Tibial nerve (tissue), 4 donors: ENCODE data around the gene PYGO1. TPM values are rescaled to one million over a fixed set of nuclear protein-coding genes. Genes with fewer than 3 reads are reported as not detected.

Source experiments
- DNase-seq, 2 donors: peaks; one replicate each; pipeline ENCODE4 v3.0.0-alpha.2; 2019; ENCODE audit warnings: low spot score in 2 of 2
- H3K27ac ChIP-seq, 4 donors: fragments of 200-600 bp; sonication (generic) in 3 of 4; one replicate each; pipeline ENCODE4 v1.5.1; 2017 to 2019; ENCODE audit warnings: mild to moderate bottlenecking in 1 of 4
- H3K27me3 ChIP-seq, 2 donors: fragments of 200-600 bp; sonication (generic) in 1 of 2; one replicate each; pipeline versions ENCODE4 v1.5.1 to v1.6.0; 2017 to 2019
- H3K36me3 ChIP-seq, 3 donors: fragments of 200-600 bp; sonication (generic); one replicate each; pipeline ENCODE4 v1.5.1; 2018 to 2019
- H3K4me1 ChIP-seq, 4 donors: fragments of 200-600 bp; sonication (generic) in 3 of 4; one replicate each; pipeline ENCODE4 v1.5.1; 2017 to 2019
- H3K4me3 ChIP-seq, 4 donors: fragments of 200-600 bp; sonication (generic) in 3 of 4; one replicate each; pipeline ENCODE4 v1.5.1; 2017 to 2019; ENCODE audit warnings: mild to moderate bottlenecking in 1 of 4, moderate library complexity in 1 of 4
- H3K9me3 ChIP-seq, 4 donors: fragments of 200-600 bp; sonication (generic) in 3 of 4; one replicate each; pipeline ENCODE4 v1.5.1; 2017 to 2019
- EP300 ChIP-seq, 2 donors: sonication (generic); formaldehyde crosslinking; IDR thresholded peaks; one replicate each; pipeline ENCODE4 v1.6.1; 2017; ENCODE audit warnings: antibody characterized with exemption in 2 of 2, mild to moderate bottlenecking in 1 of 2
- POLR2A ChIP-seq, 2 donors: fragments of 450-650 bp; IDR thresholded peaks; one replicate each; pipeline ENCODE4 v1.6.1; 2017; ENCODE audit warnings: antibody characterized with exemption in 2 of 2, mild to moderate bottlenecking in 2 of 2, moderate library complexity in 2 of 2
- WGBS, 2 donors: methylation state at CpG; one replicate each; pipeline ENCODE4 v1.1.5; 2018; 5-methylcytosine and 5-hydroxymethylcytosine counted together
- total RNA-seq, 4 donors: library from RNA; depleted of rRNA; stranded (reverse); fragments of >200 nt; gene quantifications; one replicate each; pipeline ENCODE4 v1.1.0, GENCODE V29; 2016
- TF ChIP-seq, protein P1 (sequence below), 5 experiments: fragments of 200-600 bp in 3 of 5; fragments of 450-650 bp in 2 of 5; sonication (generic) in 3 of 5; IDR thresholded peaks; one replicate each; pipeline ENCODE4 v1.5.1; 2016 to 2019; ENCODE audit warnings: antibody characterized with exemption in 5 of 5, mild to moderate bottlenecking in 3 of 5, moderate library complexity in 2 of 5

PYGO1 gene
- total RNA-seq, 4 donors from 2014 or later, result 4.2 to 11.9 (median 8.2) TPM

- 33 to 52% methylated on average over 1 to 2 of the region's 2 CpGs for WGBS, 2 donors
- no peak for TF ChIP-seq POLR2A (IDR thresholded peaks at IDR 0.05)
- no peak for TF ChIP-seq EP300 (IDR thresholded peaks at IDR 0.05)
- TF ChIP-seq, protein P1, sequence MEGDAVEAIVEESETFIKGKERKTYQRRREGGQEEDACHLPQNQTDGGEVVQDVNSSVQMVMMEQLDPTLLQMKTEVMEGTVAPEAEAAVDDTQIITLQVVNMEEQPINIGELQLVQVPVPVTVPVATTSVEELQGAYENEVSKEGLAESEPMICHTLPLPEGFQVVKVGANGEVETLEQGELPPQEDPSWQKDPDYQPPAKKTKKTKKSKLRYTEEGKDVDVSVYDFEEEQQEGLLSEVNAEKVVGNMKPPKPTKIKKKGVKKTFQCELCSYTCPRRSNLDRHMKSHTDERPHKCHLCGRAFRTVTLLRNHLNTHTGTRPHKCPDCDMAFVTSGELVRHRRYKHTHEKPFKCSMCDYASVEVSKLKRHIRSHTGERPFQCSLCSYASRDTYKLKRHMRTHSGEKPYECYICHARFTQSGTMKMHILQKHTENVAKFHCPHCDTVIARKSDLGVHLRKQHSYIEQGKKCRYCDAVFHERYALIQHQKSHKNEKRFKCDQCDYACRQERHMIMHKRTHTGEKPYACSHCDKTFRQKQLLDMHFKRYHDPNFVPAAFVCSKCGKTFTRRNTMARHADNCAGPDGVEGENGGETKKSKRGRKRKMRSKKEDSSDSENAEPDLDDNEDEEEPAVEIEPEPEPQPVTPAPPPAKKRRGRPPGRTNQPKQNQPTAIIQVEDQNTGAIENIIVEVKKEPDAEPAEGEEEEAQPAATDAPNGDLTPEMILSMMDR (IDR thresholded peaks at IDR 0.05), result no peak
- H3K27ac ChIP-seq, result no peak overlapping the region
- no peaks in the 10 kb centered on the region for H3K27me3 ChIP-seq
- DNase-seq, result no peak
- peaks cover 0 to 7% (median 0%) of the 10 kb centered on the region in 3 donors for H3K36me3 ChIP-seq
- peaks cover 0 to 30% (median 7%) of the 10 kb centered on the region in 4 donors for H3K9me3 ChIP-seq
- no peak overlapping the region for H3K4me3 ChIP-seq
- H3K4me1 ChIP-seq, result peaks cover 0 to 8% (median 0%) of the 10 kb centered on the region in 4 donors
Observed at GRCh38 chr15:55552926-55553325, 35.2 kb downstream of the PYGO1 start.

GRCh38 chr15:55552451-55552850 lies 35.7 kb downstream of the PYGO1 start:
- Histone ChIP-seq H3K36me3 (peaks cover 0 to 7% (median 0%) of the 10 kb centered on the region in 3 donors), H3K27me3 (no peaks in the 10 kb centered on the region), H3K9me3 (peaks cover 0 to 30% (median 7%) of the 10 kb centered on the region in 4 donors), H3K4me3 (no peak overlapping the region), H3K27ac (no peak overlapping the region), H3K4me1 (peaks cover 0 to 8% (median 0%) of the 10 kb centered on the region in 4 donors)
- 75 to 91% methylated on average over 5 of the region's 5 CpGs for whole genome bisulfite sequencing, 2 donors
- TF ChIP-seq, protein P1 (IDR thresholded peaks at IDR 0.05), result no peak
- TF ChIP-seq EP300 (IDR thresholded peaks at IDR 0.05), result no peak
- no peak for TF ChIP-seq POLR2A (IDR thresholded peaks at IDR 0.05)
- no peak for DNase-seq

DNA sequence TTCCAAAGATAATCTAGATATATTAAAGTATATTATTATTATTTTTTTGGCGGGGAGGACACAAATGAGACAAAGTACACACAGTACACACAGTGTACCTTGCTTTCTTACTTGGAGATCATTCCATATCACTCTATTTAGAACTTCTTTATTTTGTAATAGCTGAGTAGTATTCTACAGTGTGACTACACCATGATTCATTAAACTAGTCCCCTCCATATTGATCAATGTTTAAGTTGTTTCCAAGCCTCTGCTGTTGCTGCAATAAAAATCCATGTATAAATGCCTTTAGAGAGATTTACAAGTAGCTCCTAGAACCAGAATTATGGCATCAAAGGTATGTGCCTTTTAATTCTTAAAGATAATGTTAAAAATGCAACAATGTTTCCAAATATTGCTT lies 38.8 kb downstream of the PYGO1 start:
- 95 to 98% methylated on average over 1 of the region's 1 CpG for WGBS, 2 donors
- no peak for TF ChIP-seq EP300 (IDR thresholded peaks at IDR 0.05)
- no peak for TF ChIP-seq POLR2A (IDR thresholded peaks at IDR 0.05)
- TF ChIP-seq, protein P1 (IDR thresholded peaks at IDR 0.05), result no peak
- peaks cover 0 to 20% (median 0%) of the 10 kb centered on the region in 3 donors for H3K36me3 ChIP-seq

GRCh38 chr15:55546718-55547117 lies 41.4 kb downstream of the PYGO1 start:
- no peak for TF ChIP-seq POLR2A (IDR thresholded peaks at IDR 0.05)
- no peak for TF ChIP-seq EP300 (IDR thresholded peaks at IDR 0.05)
- TF ChIP-seq, protein P1 (IDR thresholded peaks at IDR 0.05), result no peak
- H3K27ac ChIP-seq, result no peak overlapping the region
- H3K36me3 ChIP-seq, result peaks cover 0 to 20% (median 0%) of the 10 kb centered on the region in 3 donors
- H3K9me3 ChIP-seq, result no peaks in the 10 kb centered on the region
- no peak for DNase-seq
- H3K4me1 ChIP-seq, result peaks cover 0 to 3% (median 0%) of the 10 kb centered on the region in 4 donors
- 75 to 79% methylated on average over 5 of the region's 5 CpGs for WGBS, 2 donors
- H3K27me3 ChIP-seq, result no peaks in the 10 kb centered on the region
- no peak overlapping the region for H3K4me3 ChIP-seq

More for the DNA sequence above, 38.8 kb downstream of the PYGO1 start:
- H3K4me1 ChIP-seq, result peaks cover 0 to 12% (median 0%) of the 10 kb centered on the region in 4 donors
- no peak for DNase-seq
- H3K27me3 ChIP-seq, result no peaks in the 10 kb centered on the region
- peaks cover 0 to 4% (median 0%) of the 10 kb centered on the region in 4 donors for H3K9me3 ChIP-seq
- H3K4me3 ChIP-seq, result no peak overlapping the region
- no peak overlapping the region for H3K27ac ChIP-seq

- 71 to 76% methylated on average over 6 of the region's 6 CpGs for WGBS, 2 donors
- no peak for DNase-seq
- no peak overlapping the region for H3K4me3 ChIP-seq
- TF ChIP-seq, protein P1 (IDR thresholded peaks at IDR 0.05), result no peak
- no peak for TF ChIP-seq EP300 (IDR thresholded peaks at IDR 0.05)
- no peak for TF ChIP-seq POLR2A (IDR thresholded peaks at IDR 0.05)
- no peak overlapping the region for H3K27ac ChIP-seq
- H3K36me3 ChIP-seq, result no peaks in the 10 kb centered on the region
- H3K27me3 ChIP-seq, result no peaks in the 10 kb centered on the region
- no peaks in the 10 kb centered on the region for H3K4me1 ChIP-seq
- H3K9me3 ChIP-seq, result no peaks in the 10 kb centered on the region
Observed at GRCh38 chr15:55535436-55535835, 52.7 kb downstream of the PYGO1 start.
